GM12892 (cell line): ENCODE data around the gene ADAM15.

Experiments used
- POLR2A ChIP-seq: IDR thresholded peaks from 2 replicates; pipeline ENCODE4 v1.6.1; 2011; ENCODE audit warnings: low read depth, low read length, control low read depth
- POLR2AphosphoS5 ChIP-seq: IDR thresholded peaks from 2 replicates; pipeline ENCODE4 v1.6.1; 2011; ENCODE audit warnings: low read depth, low read length, control low read depth
- TAF1 ChIP-seq: IDR thresholded peaks from 2 replicates; pipeline ENCODE4 v1.6.1; 2011; ENCODE audit warnings: low read depth, mild to moderate bottlenecking, control low read depth, low read length, borderline replicate concordance

- no peak for TF ChIP-seq POLR2A
- TF ChIP-seq POLR2AphosphoS5 = no peak
- TF ChIP-seq TAF1 = no peak
These were observed 38.1 kb upstream of the ADAM15 start for GRCh38 chr1:155012776-155013602.
